ENCODE measurements around the gene CTNNA2. TPM values are rescaled to one million over a fixed set of nuclear protein-coding genes. Genes with fewer than 3 reads are reported as not detected.

The CTNNA2 gene
- total and polyA plus RNA-seq, 8 donors = 0.28 to 5.7 (median 0.44) TPM; not detected in 4

- Histone ChIP-seq H3K4me3 (no peak overlapping the region), H3K27me3 (no peaks in the 10 kb centered on the region), H3K36me3 (no peaks in the 10 kb centered on the region), H3K4me1 (no peaks in the 10 kb centered on the region), H3K9me3 (no peaks in the 10 kb centered on the region), H3K27ac (no peak overlapping the region)
- 49 to 69% (median 61%) methylated on average over 3 of the region's 3 CpGs for WGBS, 5 donors
- intact Hi-C loops (cut with DNase I; ENCODE audit: low total_unique reads) = no loop called here
- no peak for DNase-seq
- TF ChIP-seq POLR2A (IDR thresholded peaks at IDR 0.05) (no peak), POLR2AphosphoS5 (IDR thresholded peaks at IDR 0.05) (no peak), CTCF (IDR thresholded peaks at IDR 0.05) (no peak), EP300 (IDR thresholded peaks at IDR 0.05) (no peak)
These were observed 613.8 kb downstream of the CTNNA2 start for GRCh38 chr2:80126596-80127189.

GRCh38 chr2:80128080-80128479, 615.2 kb downstream of the CTNNA2 start:
- no peak for DNase-seq
- no peaks in the 10 kb centered on the region for H3K36me3 ChIP-seq
- no peak for TF ChIP-seq POLR2AphosphoS5 (IDR thresholded peaks at IDR 0.05)
- TF ChIP-seq CTCF (IDR thresholded peaks at IDR 0.05) = no peak
- no peak for TF ChIP-seq EP300 (IDR thresholded peaks at IDR 0.05)
- no peak for TF ChIP-seq POLR2A (IDR thresholded peaks at IDR 0.05)
- 38 to 57% (median 45%) methylated on average over 1 of the region's 1 CpG for WGBS, 5 donors
- H3K9me3 ChIP-seq = no peaks in the 10 kb centered on the region
- H3K27me3 ChIP-seq = no peaks in the 10 kb centered on the region
- no peak overlapping the region for H3K4me3 ChIP-seq
- intact Hi-C loops (cut with DNase I; ENCODE audit: low total_unique reads) = no loop called here
- H3K4me1 ChIP-seq = no peaks in the 10 kb centered on the region
- H3K27ac ChIP-seq = no peak overlapping the region

GRCh38 chr2:80132281-80132680, 619.4 kb downstream of the CTNNA2 start:
- 70 to 90% (median 89%) methylated on average over 3 of the region's 3 CpGs for WGBS, 5 donors
- Histone ChIP-seq H3K9me3 (peaks cover 0 to 13% (median 9%) of the 10 kb centered on the region in 4 donors), H3K27ac (no peak overlapping the region), H3K4me1 (no peaks in the 10 kb centered on the region), H3K4me3 (no peak overlapping the region), H3K36me3 (no peaks in the 10 kb centered on the region), H3K27me3 (no peaks in the 10 kb centered on the region)
- no peak for TF ChIP-seq CTCF (IDR thresholded peaks at IDR 0.05)
- no peak for TF ChIP-seq POLR2A (IDR thresholded peaks at IDR 0.05)
- no peak for TF ChIP-seq POLR2AphosphoS5 (IDR thresholded peaks at IDR 0.05)
- no peak for TF ChIP-seq EP300 (IDR thresholded peaks at IDR 0.05)
- intact Hi-C loops (cut with DNase I; ENCODE audit: low total_unique reads) = no loop called here
- no peak for DNase-seq

- TF ChIP-seq CTCF (IDR thresholded peaks at IDR 0.05) (no peak), EP300 (IDR thresholded peaks at IDR 0.05) (no peak), POLR2A (IDR thresholded peaks at IDR 0.05) (no peak), POLR2AphosphoS5 (IDR thresholded peaks at IDR 0.05) (no peak)
- Histone ChIP-seq H3K4me1 (no peaks in the 10 kb centered on the region), H3K27me3 (no peaks in the 10 kb centered on the region), H3K27ac (no peak overlapping the region), H3K36me3 (no peaks in the 10 kb centered on the region), H3K9me3 (peaks cover 0 to 13% (median 9%) of the 10 kb centered on the region in 4 donors), H3K4me3 (no peak overlapping the region)
- no peak for DNase-seq
- 58 to 90% (median 74%) methylated on average over 1 of the region's 1 CpG for WGBS, 5 donors
- intact Hi-C loops (cut with DNase I; ENCODE audit: low total_unique reads) = no loop called here
These were observed 622.1 kb downstream of the CTNNA2 start for GRCh38 chr2:80135001-80135400.
